Panc1 (cell line): Measurements from ENCODE around the gene CACNA1A. TPM values are rescaled to one million over a fixed set of nuclear protein-coding genes. Genes with fewer than 3 reads are reported as not detected.

Experiments
- ATAC-seq: fragments of 200-7000 bp; cut with Tn5 transposase; 2 replicates; pipeline ENCODE4 v1.9.1; 2020; ENCODE audit warnings: mild to moderate bottlenecking, moderate library complexity
- BruUV-seq: library from RNA; stranded (reverse); fragments of 400-500 nt; replicated peaks from 2 replicates; lab custom pipeline; 2021; lab: Mats Ljungman, UMichigan
- CTCF ChIA-PET: fragments of 300-600 bp; sonication (Branson Sonifier 250); formaldehyde crosslinking; loops from one replicate; lab custom pipeline; 2022; ENCODE audit warnings: antibody characterized with exemption; lab: Charles Lee
- POLR2A ChIA-PET: fragments of 300-600 bp; sonication (Branson Sonifier 250); formaldehyde crosslinking; loops from one replicate; lab custom pipeline; 2022; ENCODE audit warnings: antibody characterized with exemption; lab: Charles Lee
- DNase-seq: peaks from one replicate; pipeline ENCODE4 v3.0.0-alpha.2; 2010; ENCODE audit warnings: low read depth, low spot score
- H3K27ac ChIP-seq: 2 replicates; pipeline ENCODE4 v1.5.1; 2011; ENCODE audit warnings: mild to moderate bottlenecking, low read length, inconsistent platforms
- H3K27me3 ChIP-seq: fragments of 200-500 bp; sonication (Bioruptor generic); 2 replicates; pipeline ENCODE4 v1.6.0; 2014; ENCODE audit warnings: low read length, inconsistent platforms; ENCODE audit not compliant: control insufficient read depth, insufficient read depth
- H3K36me3 ChIP-seq: fragments of 200-500 bp; sonication (Bioruptor generic); 2 replicates; pipeline ENCODE4 v1.5.1; 2014; ENCODE audit warnings: inconsistent platforms, mild to moderate bottlenecking, low read length, moderate library complexity; ENCODE audit not compliant: control insufficient read depth, insufficient read depth
- H3K4me1 ChIP-seq: 2 replicates; pipeline ENCODE4 v1.5.1; 2011; ENCODE audit warnings: inconsistent platforms, mild to moderate bottlenecking, low read length, moderate library complexity; ENCODE audit not compliant: control insufficient read depth, insufficient read depth
- H3K4me3 ChIP-seq, 2 experiments: 2 replicates each; pipeline ENCODE4 v1.5.1; 2011 to 2012; ENCODE audit warnings: low read depth in 2 of 2, low read length in 2 of 2, mild to moderate bottlenecking in 2 of 2, inconsistent platforms in 1 of 2, moderate library complexity in 1 of 2
- H3K9me3 ChIP-seq: fragments of 200-500 bp; sonication (Bioruptor generic); 2 replicates; pipeline ENCODE4 v1.5.1; 2014; ENCODE audit warnings: low read depth, mild to moderate bottlenecking, inconsistent platforms, low read length, moderate library complexity; ENCODE audit not compliant: control insufficient read depth, insufficient read depth
- CTCF ChIP-seq: fragments of 450-650 bp; IDR thresholded peaks from 2 replicates; pipeline ENCODE4 v1.5.1; 2017; ENCODE audit warnings: mild to moderate bottlenecking
- POLR2AphosphoS5 ChIP-seq: IDR thresholded peaks from 2 replicates; pipeline ENCODE4 v1.6.1; 2012; ENCODE audit warnings: mild to moderate bottlenecking, low read depth, low read length, moderate library complexity
- REST ChIP-seq, 2 experiments: IDR thresholded peaks; 2 replicates each; pipeline ENCODE4 v1.6.1; 2011 to 2012; ENCODE audit warnings: low read depth in 2 of 2, control low read depth in 1 of 2, low read length in 1 of 2, mild to moderate bottlenecking in 1 of 2, moderate library complexity in 1 of 2; ENCODE audit not compliant: insufficient read depth in 1 of 2
- SIN3A ChIP-seq: IDR thresholded peaks from 2 replicates; pipeline ENCODE4 v1.6.1; 2012; ENCODE audit warnings: low read depth, mild to moderate bottlenecking, low read length, moderate library complexity, borderline replicate concordance; ENCODE audit not compliant: insufficient read depth
- TCF7L2 ChIP-seq: IDR thresholded peaks from 2 replicates; pipeline ENCODE4 v1.6.1; 2011; ENCODE audit warnings: mild to moderate bottlenecking, low read depth, low read length, inconsistent platforms
- in situ Hi-C: cut with HindIII; loops from 2 replicates; pipeline ENCODE4 v1.10.0; 2016; ENCODE audit warnings: low sequenced_read_pairs, low pct_unique_long_range_greater_than_20kb
- intact Hi-C: fragments of 100-400 bp; cut with micrococcal nuclease; formaldehyde crosslinking; loops from one replicate; pipeline ENCODE4 v1.10.0; 2022; ENCODE audit not compliant: unreplicated experiment
- total RNA-seq: library from RNA; stranded (reverse); gene quantifications from one replicate; pipeline ENCODE4 v1.2.1, GENCODE V29; 2021; ENCODE audit not compliant: unreplicated experiment

The CACNA1A gene
- total RNA-seq, 1 experiment from 2014 or later = 0.51 TPM

- intact Hi-C loops = no loop called here
- Histone ChIP-seq H3K36me3 (no peaks in the 10 kb centered on the region), H3K9me3 (no peaks in the 10 kb centered on the region), H3K27ac (no peak overlapping the region), H3K27me3 (no peaks in the 10 kb centered on the region), H3K4me1 (no peaks in the 10 kb centered on the region), H3K4me3 (no peak overlapping the region)
- no peak for TF ChIP-seq REST (IDR thresholded peaks at IDR 0.05; ENCODE audit: insufficient read depth in 1 of 2, low read depth in 2 of 2, low read length in 1 of 2)
- TF ChIP-seq CTCF = no peak
- no peak for TF ChIP-seq SIN3A
- TF ChIP-seq TCF7L2 = no peak
- TF ChIP-seq POLR2AphosphoS5 = no peak
- no TSS peak for BruUV-seq
- DNase-seq (no peak), ATAC-seq (no peak)
- CTCF ChIA-PET = no interaction called here
- in situ Hi-C loops = no loop called here
- POLR2A ChIA-PET = no interaction called here
Measured at GRCh38 chr19:13298565-13299481, 207.5 kb downstream of the CACNA1A start.

- no peaks in the 10 kb centered on the region for H3K9me3 ChIP-seq
- CTCF ChIA-PET = no interaction called here
- H3K27me3 ChIP-seq = no peaks in the 10 kb centered on the region
- intact Hi-C loops (no loop called here), in situ Hi-C loops (no loop called here)
- H3K4me1 ChIP-seq = no peaks in the 10 kb centered on the region
- no peak overlapping the region for H3K4me3 ChIP-seq
- DNase-seq (no peak), ATAC-seq (no peak)
- no peak overlapping the region for H3K27ac ChIP-seq
- TF ChIP-seq CTCF (no peak), SIN3A (no peak)
- POLR2A ChIA-PET = no interaction called here
- H3K36me3 ChIP-seq = no peaks in the 10 kb centered on the region
- BruUV-seq = no TSS peak
Measured at GRCh38 chr19:13297023-13297422, 209.3 kb downstream of the CACNA1A start.
